Stimulated activated CD8-positive, alpha-beta memory T cell treated with anti-CD3 and anti-CD28 coated beads, Interleukin-7, amount 100 ng/mL, for 1 hour (primary cell): ENCODE measurements around the gene PRKCH.

Experiments
- DNase-seq, 2 donors: peaks; one replicate each; pipeline ENCODE4 v3.0.0-alpha.2; 2020; ENCODE audit warnings: low read depth in 2 of 2

PRKCH gene

GRCh38 chr14:61488417-61489401, 167.3 kb downstream of the PRKCH start:
- DNase-seq = no peak

GRCh38 chr14:61489512-61489911, 168.1 kb downstream of the PRKCH start:
- DNase-seq = no peak

DNA sequence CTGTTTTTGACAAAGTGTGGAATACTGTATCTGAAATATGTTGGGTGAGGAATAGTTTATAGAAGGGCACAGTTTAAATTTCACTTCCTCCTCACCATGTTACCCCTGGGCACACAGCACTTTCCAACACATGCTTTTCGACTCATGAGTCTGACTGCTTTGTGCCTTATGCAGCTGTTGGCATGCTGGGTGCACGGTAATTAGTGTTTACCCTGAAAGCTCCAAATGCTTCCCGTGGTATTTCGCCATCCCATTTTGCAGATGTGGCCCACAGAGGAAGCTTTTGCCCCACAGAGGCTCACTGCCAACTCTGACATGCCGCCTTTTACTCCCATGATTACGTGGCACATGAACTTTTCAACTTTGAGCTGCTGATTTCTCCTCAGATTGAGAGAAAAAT, 168.6 kb downstream of the PRKCH start:
- no peak for DNase-seq

- DNase-seq = no peak
Measured at GRCh38 chr14:61491224-61491623, 169.8 kb downstream of the PRKCH start.

DNA sequence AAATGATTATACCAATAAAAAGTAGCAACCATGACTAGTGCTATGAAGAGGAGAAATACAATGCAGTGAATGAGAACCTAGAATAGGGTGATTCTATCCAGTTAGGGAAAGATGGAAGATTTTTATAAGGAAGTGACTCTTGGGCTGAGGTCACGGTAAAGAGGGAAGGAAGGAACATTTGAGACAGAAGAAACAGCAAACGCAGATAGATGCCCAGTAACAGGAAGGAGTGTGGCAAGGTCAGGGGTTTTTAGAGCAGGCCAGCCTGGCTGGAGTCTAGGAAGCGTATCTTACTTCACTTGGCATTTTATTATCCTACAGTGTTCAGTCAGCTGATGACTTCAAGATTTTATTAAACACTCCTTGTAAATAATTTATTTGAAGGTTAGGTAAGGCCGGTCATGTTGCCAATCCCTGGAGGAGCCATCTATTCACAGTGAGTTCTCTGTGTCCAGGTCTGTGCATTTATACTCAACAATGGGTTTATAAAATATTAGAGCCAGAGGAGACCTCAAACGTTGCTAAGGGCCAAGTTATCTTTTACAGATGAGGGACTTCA, 170.6 kb downstream of the PRKCH start:
- no peak for DNase-seq

DNA sequence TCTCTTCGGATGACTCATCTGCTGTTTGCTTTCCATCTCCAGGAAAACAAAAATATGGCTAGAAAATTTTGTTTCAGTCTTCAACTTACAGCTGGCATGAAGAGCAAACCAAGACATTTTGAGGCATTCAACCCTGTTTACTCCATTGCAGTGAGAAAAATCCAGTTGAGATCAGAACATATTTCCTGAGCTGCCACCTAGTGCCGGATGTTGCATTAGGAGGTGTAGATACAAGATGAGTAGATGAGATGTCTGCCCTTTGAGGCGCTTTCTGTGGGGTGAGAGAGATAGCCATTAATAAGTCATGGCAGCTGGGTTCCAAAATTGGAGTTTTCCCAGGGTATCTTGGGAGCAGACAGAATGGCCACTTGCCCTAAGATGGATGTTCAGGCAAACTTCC, 171.1 kb downstream of the PRKCH start:
- no peak for DNase-seq

- no peak for DNase-seq
Measured at GRCh38 chr14:61493239-61493638, 171.9 kb downstream of the PRKCH start.

DNA sequence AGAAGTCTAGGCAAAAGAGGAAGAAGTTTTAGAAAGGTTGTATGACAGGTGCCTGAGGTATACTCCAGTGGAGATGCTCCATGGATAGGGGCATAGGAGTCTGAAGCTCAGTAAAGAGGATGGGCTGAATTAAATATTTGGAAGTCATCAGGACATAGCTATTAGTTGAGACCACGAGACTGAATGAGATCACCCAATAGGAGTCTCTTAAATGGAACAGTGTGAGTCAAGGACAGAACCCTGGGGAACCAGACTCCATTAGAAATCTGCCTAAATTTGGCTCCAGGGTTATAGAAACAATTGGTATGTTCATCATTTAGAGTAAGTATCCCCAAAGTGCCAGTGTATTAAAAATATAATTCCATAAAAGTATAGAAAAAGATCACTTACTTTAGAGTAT, 172.6 kb downstream of the PRKCH start:
- DNase-seq = no peak

DNA sequence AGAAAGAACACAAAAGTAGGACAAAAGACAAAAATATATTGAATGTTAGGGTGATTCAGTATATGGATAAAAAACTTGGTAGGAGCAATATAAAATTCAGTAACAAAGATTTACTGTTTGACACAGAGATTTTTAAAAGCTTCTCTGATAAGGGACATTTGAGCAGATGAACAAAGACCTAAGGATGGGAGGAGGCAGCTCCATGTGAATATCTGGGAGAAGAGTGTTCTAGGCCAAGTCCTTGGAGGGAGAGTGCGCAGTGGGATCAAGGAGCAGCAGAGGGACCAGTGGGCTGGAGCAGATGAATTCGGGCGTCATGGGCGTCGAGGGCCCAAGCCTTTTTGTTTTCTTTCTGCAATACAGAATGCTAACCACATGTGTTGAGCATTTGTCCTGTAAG, 174.4 kb downstream of the PRKCH start:
- DNase-seq = no peak

DNA sequence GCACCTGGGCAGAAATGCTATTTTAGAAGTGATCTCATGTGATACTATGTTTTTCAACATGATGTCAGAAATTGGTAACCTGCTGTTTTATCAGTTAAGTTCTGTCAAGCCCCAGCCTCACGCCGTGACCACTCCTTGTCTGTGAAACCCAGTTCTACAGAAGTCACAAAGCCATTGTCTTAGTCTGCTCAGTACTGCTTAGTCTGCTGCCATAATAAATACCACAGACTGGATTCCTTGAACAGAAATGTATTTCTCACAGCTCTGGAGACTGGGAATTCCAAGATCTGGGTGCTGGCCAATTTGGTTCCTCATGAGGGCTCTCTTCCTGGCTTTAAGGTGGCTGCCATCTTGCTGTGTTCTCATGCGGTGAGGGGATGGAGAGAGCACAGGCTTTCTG, 176.9 kb downstream of the PRKCH start:
- no peak for DNase-seq

- DNase-seq = no peak
Measured at GRCh38 chr14:61498811-61499210, 177.4 kb downstream of the PRKCH start.

- DNase-seq = no peak
Measured at GRCh38 chr14:61499991-61500390, 178.6 kb downstream of the PRKCH start.

- DNase-seq = no peak
Measured at GRCh38 chr14:61501714-61502458, 180.5 kb downstream of the PRKCH start.

DNA sequence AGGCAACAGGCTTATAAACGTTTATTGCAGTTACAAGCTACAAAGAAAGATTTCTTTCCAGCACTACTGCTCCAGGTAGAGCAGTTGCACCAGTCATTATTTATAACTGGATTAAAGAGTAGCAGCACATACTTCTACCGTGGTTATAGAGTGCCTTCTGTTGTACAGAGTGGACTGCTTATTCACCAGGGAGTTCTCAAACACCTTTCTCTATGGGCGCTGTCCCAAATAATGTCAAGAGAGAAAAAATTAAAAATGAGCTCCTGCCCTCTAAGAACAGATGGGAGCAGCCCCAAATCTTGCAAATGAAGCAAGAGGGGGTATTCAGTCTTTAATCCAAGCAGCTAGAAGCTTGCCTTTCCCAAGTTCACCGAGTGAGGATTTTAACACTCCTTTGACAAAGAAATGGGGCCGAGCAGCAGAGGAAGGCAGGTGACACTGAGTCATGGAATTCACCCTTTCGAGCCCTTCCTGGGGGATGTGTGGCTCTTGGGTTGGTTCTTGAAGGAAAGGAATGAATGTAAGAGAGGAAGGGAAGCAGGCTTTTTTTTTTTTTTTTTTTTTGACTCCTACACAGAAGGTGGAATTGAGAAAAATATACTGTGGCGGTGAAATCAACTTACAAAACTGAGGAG, 181.2 kb downstream of the PRKCH start:
- no peak for DNase-seq

GRCh38 chr14:61503167-61503801, 181.9 kb downstream of the PRKCH start:
- DNase-seq = peak; percentile 23 to 26

- no peak for DNase-seq
Measured at GRCh38 chr14:61504901-61505300, 183.5 kb downstream of the PRKCH start.

- DNase-seq = no peak
Measured at GRCh38 chr14:61505815-61506809, 184.7 kb downstream of the PRKCH start.

DNA sequence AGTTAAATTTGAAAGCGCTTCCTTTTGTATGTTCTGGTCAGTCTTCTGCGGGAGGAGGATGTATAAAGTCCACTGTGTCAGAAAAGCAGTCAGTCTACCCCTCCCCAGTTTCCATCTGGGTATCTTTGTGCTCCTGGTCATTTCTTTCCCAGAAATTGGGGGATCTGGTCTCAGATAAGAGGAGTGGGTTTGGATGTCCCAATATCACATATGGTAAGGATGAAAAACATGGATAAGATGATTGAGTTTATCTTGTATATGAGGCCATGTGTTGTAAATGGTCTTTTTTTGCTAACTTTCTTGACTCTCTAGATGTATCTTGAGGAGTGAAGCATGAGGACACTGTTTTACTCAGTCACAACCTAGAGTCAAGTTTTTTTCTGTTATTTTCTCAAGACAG, 187.1 kb downstream of the PRKCH start:
- DNase-seq = no peak

DNA sequence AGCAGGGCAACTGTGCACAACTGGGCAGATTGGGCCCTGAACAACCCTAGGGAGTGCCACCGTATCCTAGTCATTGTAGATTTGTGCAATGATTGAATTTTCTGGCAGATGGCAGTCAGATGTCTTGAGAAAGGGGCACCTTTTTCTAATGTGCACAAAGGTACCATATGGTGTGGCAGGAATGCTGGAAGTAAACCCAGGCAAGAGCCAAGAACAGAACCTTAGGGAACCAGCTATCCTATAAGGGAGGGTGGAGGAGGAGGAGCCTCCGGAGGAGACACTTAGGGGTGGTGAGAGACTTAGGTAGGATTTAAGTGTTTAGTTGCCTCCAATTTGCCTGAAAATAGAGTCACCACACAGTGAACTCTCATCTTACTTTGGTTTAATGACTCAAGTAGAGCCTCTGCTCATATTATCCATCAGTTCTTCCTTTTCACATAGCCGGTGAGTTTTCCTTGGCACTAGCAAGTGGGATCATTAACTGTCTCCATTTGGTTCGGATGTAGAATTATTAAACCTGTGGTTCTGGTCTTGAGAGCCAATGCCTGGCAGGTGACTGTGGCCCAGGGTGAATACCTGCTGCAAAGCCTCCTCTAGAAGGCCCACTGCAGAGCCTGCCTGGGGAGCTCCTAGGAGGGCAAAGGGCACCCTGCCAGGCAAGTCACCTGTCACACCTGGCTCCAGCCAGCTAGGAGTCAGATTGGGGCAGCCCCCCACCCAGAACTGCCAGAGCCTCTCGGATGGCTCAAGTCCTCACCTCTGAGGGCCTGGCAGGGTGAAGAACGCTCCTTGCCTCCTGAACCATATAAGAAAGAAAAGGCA, 189.6 kb downstream of the PRKCH start:
- DNase-seq = no peak

GRCh38 chr14:61511558-61511948, 190.2 kb downstream of the PRKCH start:
- no peak for DNase-seq
